Ectodermal cell (in vitro differentiated cells): ENCODE results near the gene IZUMO2.
"Not testable (repeated sequence)": the region's sequence is repeated elsewhere in the genome, so short reads cannot be mapped to it uniquely, and the experiment has no call there.

Experiments used
- H3K27ac ChIP-seq: 2 replicates; pipeline ENCODE4 v1.7.0; 2013; ENCODE audit warnings: mild to moderate bottlenecking, low read depth, low read length; ENCODE audit not compliant: insufficient read depth, poor library complexity, severe bottlenecking
- H3K27me3 ChIP-seq: 2 replicates; pipeline ENCODE4 v1.7.0; 2013; ENCODE audit warnings: mild to moderate bottlenecking, low read length; ENCODE audit not compliant: insufficient read depth, control insufficient read depth, poor library complexity, severe bottlenecking
- H3K36me3 ChIP-seq: one replicate; pipeline ENCODE4 v1.7.0; 2013; ENCODE audit warnings: low read length; ENCODE audit not compliant: control insufficient read depth, insufficient read depth
- H3K4me1 ChIP-seq: one replicate; pipeline ENCODE4 v1.7.0; 2013; ENCODE audit warnings: low read length; ENCODE audit not compliant: control insufficient read depth, insufficient read depth
- H3K4me3 ChIP-seq: 2 replicates; pipeline ENCODE4 v1.7.0; 2013; ENCODE audit warnings: low read depth, low read length, control low read depth; ENCODE audit not compliant: insufficient read depth
- H3K9me3 ChIP-seq: 2 replicates; pipeline ENCODE4 v1.7.0; 2013; ENCODE audit warnings: mild to moderate bottlenecking, low read length, moderate library complexity; ENCODE audit not compliant: control insufficient read depth
- WGBS, 2 experiments: methylation state at CpG; one replicate each; pipeline ENCODE4 v1.1.7; 2013; ENCODE audit warnings: missing lambda C conversion rate in 2 of 2; 5-methylcytosine and 5-hydroxymethylcytosine counted together

IZUMO2 gene

GRCh38 chr19:50140118-50140845, 22.8 kb downstream of the IZUMO2 start:
- not testable (repeated sequence) for H3K36me3 ChIP-seq, H3K4me1 ChIP-seq, H3K4me3 ChIP-seq, H3K27ac ChIP-seq, H3K9me3 ChIP-seq, H3K27me3 ChIP-seq
- WGBS, 2 experiments, result 92 to 93% methylated on average over 29 to 31 of the region's 36 CpGs

- H3K4me1 ChIP-seq, H3K27ac ChIP-seq, H3K27me3 ChIP-seq, H3K4me3 ChIP-seq, H3K9me3 ChIP-seq, H3K36me3 ChIP-seq: not testable (repeated sequence)
- 84 to 86% methylated on average over 15 of the region's 23 CpGs for WGBS, 2 experiments
Observed at GRCh38 chr19:50136603-50137365, 26.3 kb downstream of the IZUMO2 start.

GRCh38 chr19:50135856-50136602, 27.1 kb downstream of the IZUMO2 start:
- WGBS, 2 experiments, result 87 to 90% methylated on average over 10 of the region's 10 CpGs
- H3K9me3 ChIP-seq, result not testable (repeated sequence)

GRCh38 chr19:50134777-50135719, 28.0 kb downstream of the IZUMO2 start:
- not testable (repeated sequence) for H3K9me3 ChIP-seq, H3K27ac ChIP-seq, H3K36me3 ChIP-seq, H3K27me3 ChIP-seq, H3K4me1 ChIP-seq, H3K4me3 ChIP-seq
- 70 to 81% methylated on average over 8 to 9 of the region's 21 CpGs for WGBS, 2 experiments

More at GRCh38 chr19:50135856-50136602, 27.1 kb downstream of the IZUMO2 start:
- H3K27me3 ChIP-seq, H3K36me3 ChIP-seq, H3K4me3 ChIP-seq, H3K4me1 ChIP-seq, H3K27ac ChIP-seq: not testable (repeated sequence)

GRCh38 chr19:50133518-50134492, 29.3 kb downstream of the IZUMO2 start:
- H3K4me3 ChIP-seq, H3K9me3 ChIP-seq, H3K27ac ChIP-seq, H3K4me1 ChIP-seq, H3K36me3 ChIP-seq, H3K27me3 ChIP-seq: not testable (repeated sequence)
- WGBS, 2 experiments, result 82 to 84% methylated on average over 11 to 14 of the region's 31 CpGs

- H3K27ac ChIP-seq, H3K27me3 ChIP-seq, H3K36me3 ChIP-seq, H3K4me3 ChIP-seq, H3K9me3 ChIP-seq, H3K4me1 ChIP-seq: not testable (repeated sequence)
- no CpG with 5 or more reads among the region's 13 CpGs for WGBS, 2 experiments
Observed at GRCh38 chr19:50104012-50104411, 59.1 kb downstream of the IZUMO2 start.

- WGBS, 2 experiments, result 78 to 83% methylated on average over 4 to 5 of the region's 13 CpGs
- H3K36me3 ChIP-seq, H3K27me3 ChIP-seq, H3K9me3 ChIP-seq, H3K4me3 ChIP-seq, H3K4me1 ChIP-seq, H3K27ac ChIP-seq: not testable (repeated sequence)
Observed at GRCh38 chr19:50103405-50103804, 59.7 kb downstream of the IZUMO2 start.
